ENCODE measurements around the gene PLAAT5. TPM values are rescaled to one million over a fixed set of nuclear protein-coding genes. Genes with fewer than 3 reads are reported as not detected.

Gene PLAAT5
- total and polyA plus RNA-seq, 2 of the 13 experiments (the other 11 are each of a cell fraction or from before 2014, with no cell fraction given): not detected

DNA sequence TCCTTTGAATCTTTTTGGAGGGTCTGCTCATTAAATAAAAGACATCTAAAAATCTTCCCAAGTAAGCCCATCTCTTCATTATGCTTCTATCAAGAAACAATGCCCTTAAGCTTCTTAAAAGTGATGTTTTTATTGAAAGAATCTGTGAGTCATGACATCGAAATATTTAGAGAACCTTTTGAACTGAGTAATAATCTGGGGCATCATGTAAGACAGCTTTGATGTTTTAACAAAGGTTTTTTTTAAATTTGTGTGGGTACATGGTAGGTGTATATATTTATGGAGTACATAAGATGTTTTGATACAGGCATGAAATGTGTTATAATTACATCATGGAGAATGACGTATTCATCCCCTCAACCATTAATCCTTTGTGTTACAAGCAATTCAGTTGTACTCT, 46.8 kb downstream of the PLAAT5 start:
- Histone ChIP-seq H3K79me2 (ENCODE audit: insufficient read depth, low read length) (no peaks in the 10 kb centered on the region), H3K27ac (ENCODE audit: extremely low read length, insufficient read depth, low read length) (no peak overlapping the region), H3K9ac (ENCODE audit: insufficient read depth, low read depth, low read length) (no peak overlapping the region), H3K9me3 (ENCODE audit: low read length) (no peaks in the 10 kb centered on the region), H4K20me1 (ENCODE audit: insufficient read depth, low read length) (no peaks in the 10 kb centered on the region), H3K27me3 (ENCODE audit: control insufficient read depth in 1 of 2, insufficient read depth in 2 of 2, low read length in 2 of 2) (no peaks in the 10 kb centered on the region), H2AFZ (ENCODE audit: low read length) (no peak overlapping the region), H3K4me3 (replicated peaks in 1 of 3; ENCODE audit: insufficient read depth in 1 of 3, low read depth in 2 of 3, low read length in 3 of 3) (no peak overlapping the region), H3K36me3 (replicated peaks in 1 of 2; ENCODE audit: control insufficient read depth in 1 of 2, insufficient read depth in 2 of 2, low read length in 2 of 2) (no peaks in the 10 kb centered on the region), H3K4me1 (ENCODE audit: insufficient read depth, low read length) (no peaks in the 10 kb centered on the region), H3K4me2 (ENCODE audit: low read depth, low read length) (no peak overlapping the region)
- POLR2A ChIA-PET: no interaction called here
- FAIRE-seq (no peak), ATAC-seq (no peak), DNase-seq (ENCODE audit: low spot score) (no peak)
- CTCF ChIA-PET (ENCODE audit: low intra/inter-chr PET ratio, low total read pairs): no interaction called here
- no peak for TF ChIP-seq DBP (CRISPR knock-in tag; IDR thresholded peaks at IDR 0.05; ENCODE audit: not compliant biosample characterization)
- TF ChIP-seq KDM4B (CRISPR knock-in tag; IDR thresholded peaks at IDR 0.05): no peak
- TF ChIP-seq MTA3 (CRISPR knock-in tag; IDR thresholded peaks at IDR 0.05): no peak
- TF ChIP-seq GATA4 (IDR thresholded peaks at IDR 0.05; ENCODE audit: borderline replicate concordance, low read depth): no peak
- TF ChIP-seq IKZF4 (CRISPR knock-in tag; IDR thresholded peaks at IDR 0.05; ENCODE audit: borderline replicate concordance, low read depth, not compliant biosample characterization): no peak
- intact Hi-C loops (cut with micrococcal nuclease; ENCODE audit: unreplicated experiment) (no loop called here), in situ Hi-C loops (cut with HindIII; ENCODE audit: extremely low pct_ligation_motif_present, low pct_unique_long_range_greater_than_20kb) (no loop called here)
- no TSS peak for BruUV-seq (replicated peaks)
- 40% methylated on average over 2 of the region's 2 CpGs for WGBS (ENCODE audit: low lambda C conversion rate)

DNA sequence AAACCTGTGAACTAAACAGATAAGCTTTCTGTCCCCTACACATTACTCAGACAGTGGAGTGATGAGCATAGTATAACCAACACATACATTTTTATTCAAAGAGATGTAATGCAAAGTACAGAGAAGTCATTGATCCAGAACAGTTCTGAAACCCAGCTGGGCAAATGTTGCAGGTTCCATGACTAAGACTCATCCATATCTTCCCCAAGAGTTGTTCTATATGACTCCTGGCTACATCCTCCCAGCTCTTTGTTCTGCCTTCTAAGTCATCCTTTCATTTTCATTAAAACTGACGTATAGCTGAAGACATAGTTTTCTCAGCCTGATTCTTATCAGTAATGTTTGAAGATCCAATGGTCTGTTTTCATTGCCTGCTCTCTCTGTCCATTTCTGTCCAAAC, 47.3 kb downstream of the PLAAT5 start:
- CTCF ChIA-PET (ENCODE audit: low intra/inter-chr PET ratio, low total read pairs): no interaction called here
- Histone ChIP-seq H3K4me3 (replicated peaks in 1 of 3; ENCODE audit: insufficient read depth in 1 of 3, low read depth in 2 of 3, low read length in 3 of 3) (no peak overlapping the region), H3K27me3 (ENCODE audit: control insufficient read depth in 1 of 2, insufficient read depth in 2 of 2, low read length in 2 of 2) (no peaks in the 10 kb centered on the region), H2AFZ (ENCODE audit: low read length) (no peak overlapping the region), H3K79me2 (ENCODE audit: insufficient read depth, low read length) (no peaks in the 10 kb centered on the region), H3K36me3 (replicated peaks in 1 of 2; ENCODE audit: control insufficient read depth in 1 of 2, insufficient read depth in 2 of 2, low read length in 2 of 2) (no peaks in the 10 kb centered on the region), H3K9ac (ENCODE audit: insufficient read depth, low read depth, low read length) (no peak overlapping the region), H3K4me2 (ENCODE audit: low read depth, low read length) (no peak overlapping the region), H3K27ac (ENCODE audit: extremely low read length, insufficient read depth, low read length) (no peak overlapping the region), H3K9me3 (ENCODE audit: low read length) (no peaks in the 10 kb centered on the region), H3K4me1 (ENCODE audit: insufficient read depth, low read length) (no peaks in the 10 kb centered on the region), H4K20me1 (ENCODE audit: insufficient read depth, low read length) (no peaks in the 10 kb centered on the region)
- in situ Hi-C loops (cut with HindIII; ENCODE audit: extremely low pct_ligation_motif_present, low pct_unique_long_range_greater_than_20kb): no loop called here
- TF ChIP-seq, protein P1, sequence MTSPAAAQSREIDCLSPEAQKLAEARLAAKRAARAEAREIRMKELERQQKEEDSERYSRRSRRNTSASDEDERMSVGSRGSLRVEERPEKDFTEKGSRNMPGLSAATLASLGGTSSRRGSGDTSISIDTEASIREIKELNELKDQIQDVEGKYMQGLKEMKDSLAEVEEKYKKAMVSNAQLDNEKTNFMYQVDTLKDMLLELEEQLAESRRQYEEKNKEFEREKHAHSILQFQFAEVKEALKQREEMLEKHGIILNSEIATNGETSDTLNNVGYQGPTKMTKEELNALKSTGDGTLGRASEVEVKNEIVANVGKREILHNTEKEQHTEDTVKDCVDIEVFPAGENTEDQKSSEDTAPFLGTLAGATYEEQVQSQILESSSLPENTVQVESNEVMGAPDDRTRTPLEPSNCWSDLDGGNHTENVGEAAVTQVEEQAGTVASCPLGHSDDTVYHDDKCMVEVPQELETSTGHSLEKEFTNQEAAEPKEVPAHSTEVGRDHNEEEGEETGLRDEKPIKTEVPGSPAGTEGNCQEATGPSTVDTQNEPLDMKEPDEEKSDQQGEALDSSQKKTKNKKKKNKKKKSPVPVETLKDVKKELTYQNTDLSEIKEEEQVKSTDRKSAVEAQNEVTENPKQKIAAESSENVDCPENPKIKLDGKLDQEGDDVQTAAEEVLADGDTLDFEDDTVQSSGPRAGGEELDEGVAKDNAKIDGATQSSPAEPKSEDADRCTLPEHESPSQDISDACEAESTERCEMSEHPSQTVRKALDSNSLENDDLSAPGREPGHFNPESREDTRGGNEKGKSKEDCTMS (CRISPR knock-in tag; conservative IDR thresholded peaks at IDR 0.05): no peak
- no peak for TF ChIP-seq ZNF441 (CRISPR knock-in tag; IDR thresholded peaks at IDR 0.05; ENCODE audit: borderline replicate concordance)
- ATAC-seq: no peak
- BruUV-seq (replicated peaks): no TSS peak
- no peak for DNase-seq (ENCODE audit: low spot score)
- 38% methylated on average over 1 of the region's 1 CpG for WGBS (ENCODE audit: low lambda C conversion rate)
- no peak for FAIRE-seq
- intact Hi-C loops (cut with micrococcal nuclease; ENCODE audit: unreplicated experiment): no loop called here
- POLR2A ChIA-PET: no interaction called here

Data from HepG2 (cell line).